ENCODE results near the gene RITA1.
A peak's percentile ranks its signal among the peaks of the same experiment; 100 is the strongest.
"Not testable (repeated sequence)": the region's sequence is repeated elsewhere in the genome, so short reads cannot be mapped to it uniquely, and the experiment has no call there.

RITA1 gene

DNA sequence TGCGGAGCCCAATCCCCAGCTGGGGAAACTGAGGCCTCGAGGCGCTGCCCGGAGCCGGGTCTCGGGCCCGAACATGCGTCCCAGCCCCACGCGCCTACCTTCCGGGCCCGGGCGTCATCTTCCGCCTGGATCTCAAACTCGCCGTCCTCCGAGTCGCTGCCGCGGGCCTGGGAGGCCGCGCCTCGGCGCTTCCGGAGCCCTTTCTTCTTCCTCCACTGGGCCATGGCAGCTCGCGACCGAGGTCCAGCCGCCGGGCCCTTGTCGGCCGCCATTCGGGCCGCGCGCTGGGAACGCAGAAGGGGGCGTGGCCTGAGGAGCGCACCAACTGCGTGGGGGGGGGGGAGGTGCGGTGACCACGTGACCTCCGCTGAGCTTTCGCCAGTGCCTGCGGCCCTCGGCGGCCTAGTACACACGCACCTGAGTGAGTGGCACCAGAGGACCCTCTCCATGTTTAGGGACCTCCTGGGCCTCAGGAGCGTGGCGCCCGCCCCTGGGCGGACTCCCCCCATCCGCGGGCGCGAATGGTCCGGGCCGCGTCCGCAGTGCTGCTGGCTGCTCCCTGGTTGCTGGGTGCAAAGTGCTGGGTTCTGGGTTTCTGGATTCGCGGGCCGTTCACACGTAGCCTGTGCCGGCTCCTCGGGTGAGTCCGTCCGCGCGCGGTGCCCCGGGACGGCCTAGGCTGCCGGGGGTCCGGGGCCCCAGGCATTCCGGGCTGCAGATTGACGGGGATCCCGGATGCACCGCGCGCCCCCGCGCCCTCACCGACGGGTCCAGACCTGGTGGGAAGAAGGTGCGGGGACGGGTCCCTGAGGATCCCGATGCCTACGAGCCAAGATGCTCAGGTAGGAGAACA lies at the start of gene RITA1, which contains the start of gene DDX54:
Gene RITA1, plus strand, starts transcription at position 542 of the 853 bp plus-strand sequence. CDS start 1,026 bp downstream, outside the sequence.
Gene DDX54, minus strand, starts transcription at position 299 of the 853 bp plus-strand sequence. Its CDS starts 27 bp downstream, at position 272.
- peak; percentile 57 to 58 for ATAC-seq

DNA sequence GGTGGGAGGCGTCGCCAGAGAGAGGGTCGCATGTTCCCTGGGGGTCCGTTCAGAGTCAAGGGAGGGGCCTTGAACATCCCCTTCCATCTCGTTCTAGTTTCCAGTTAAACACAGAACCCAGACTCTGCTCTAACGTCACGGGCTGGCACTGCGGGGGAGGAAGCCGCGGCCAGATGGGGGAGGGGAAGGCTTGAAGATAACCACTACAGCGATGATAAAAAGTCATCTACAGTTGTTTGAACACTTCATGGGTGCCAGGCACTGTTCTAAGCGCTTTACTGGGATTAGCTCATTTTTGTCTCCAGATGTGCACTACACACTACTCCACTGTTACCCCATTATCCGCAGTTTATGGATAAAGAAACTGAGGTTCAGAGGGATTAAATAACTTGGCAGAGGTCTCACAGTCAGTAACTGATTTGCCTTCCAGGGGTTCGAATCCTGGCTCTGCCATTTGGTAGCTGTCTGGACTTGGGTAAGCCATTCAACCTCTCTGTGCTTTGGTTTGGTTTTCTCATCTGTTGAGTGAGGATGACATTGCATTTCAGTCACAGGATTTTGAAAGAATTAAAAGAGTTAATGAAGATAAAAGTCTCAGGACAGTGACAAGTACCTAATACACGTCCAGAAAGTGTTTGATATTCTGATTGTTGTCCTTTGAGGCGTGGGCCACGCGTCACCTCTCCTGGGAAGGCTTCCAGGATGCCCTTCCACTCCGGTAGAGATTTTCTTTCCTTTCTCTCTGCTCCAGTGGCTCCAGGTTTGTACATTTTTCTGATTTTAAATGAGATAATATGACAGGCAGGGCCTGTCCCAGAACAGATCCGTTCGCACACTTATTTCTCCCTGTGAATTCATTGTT lies 49.2 kb upstream of the RITA1 start:
- ATAC-seq: peak; percentile 58 to 65

DNA sequence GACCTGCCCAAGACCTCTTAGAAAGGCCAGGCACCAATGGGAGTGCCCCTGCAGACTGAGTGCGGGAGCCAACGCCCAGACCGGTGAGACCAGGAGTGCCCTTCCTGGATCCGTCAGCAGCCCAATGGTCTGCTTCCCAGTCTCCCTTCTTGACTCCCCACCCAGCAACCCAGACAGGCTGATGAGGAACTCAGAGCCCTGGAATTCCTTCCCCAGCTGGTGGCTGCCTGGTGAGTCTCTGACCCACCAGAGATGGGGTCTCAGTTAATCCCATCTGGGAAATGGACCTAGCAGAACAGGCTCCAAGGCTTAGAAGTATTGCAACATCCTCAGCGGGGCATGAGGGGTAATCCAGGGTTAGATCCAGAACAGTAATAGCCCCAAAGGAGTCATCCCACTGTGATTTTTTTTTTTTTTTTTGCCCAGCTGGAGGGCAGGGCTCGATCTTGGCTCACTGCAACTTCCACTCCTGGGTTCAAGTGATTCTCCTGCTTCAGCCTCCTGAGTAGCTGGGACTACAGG lies 48.5 kb upstream of the RITA1 start:
- no peak for ATAC-seq

- ATAC-seq: no peak
These were observed 47.4 kb upstream of the RITA1 start for GRCh38 chr12:113137861-113138783.

- no peak for ATAC-seq
These were observed 46.7 kb upstream of the RITA1 start for GRCh38 chr12:113138826-113139225.

DNA sequence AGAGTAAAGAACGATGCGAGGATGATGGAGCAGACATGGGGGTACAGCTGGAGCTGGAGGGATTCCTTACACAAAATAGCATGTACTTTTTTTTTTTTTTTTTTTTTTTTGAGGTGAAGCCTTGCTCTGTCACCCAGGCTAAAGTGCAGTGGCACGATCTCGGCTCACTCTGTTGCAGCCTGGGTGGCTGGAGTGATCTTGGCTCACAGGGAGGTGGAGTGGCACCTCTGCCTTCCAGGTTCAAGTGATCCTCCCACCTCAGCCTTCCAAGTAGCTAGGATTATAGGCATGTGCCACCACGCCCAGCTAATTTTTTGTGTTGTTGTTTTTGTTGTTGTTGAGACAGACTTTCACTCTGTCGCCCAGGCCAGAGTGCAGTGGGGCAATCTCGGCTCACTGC lies 44.8 kb upstream of the RITA1 start:
- no peak for ATAC-seq

DNA sequence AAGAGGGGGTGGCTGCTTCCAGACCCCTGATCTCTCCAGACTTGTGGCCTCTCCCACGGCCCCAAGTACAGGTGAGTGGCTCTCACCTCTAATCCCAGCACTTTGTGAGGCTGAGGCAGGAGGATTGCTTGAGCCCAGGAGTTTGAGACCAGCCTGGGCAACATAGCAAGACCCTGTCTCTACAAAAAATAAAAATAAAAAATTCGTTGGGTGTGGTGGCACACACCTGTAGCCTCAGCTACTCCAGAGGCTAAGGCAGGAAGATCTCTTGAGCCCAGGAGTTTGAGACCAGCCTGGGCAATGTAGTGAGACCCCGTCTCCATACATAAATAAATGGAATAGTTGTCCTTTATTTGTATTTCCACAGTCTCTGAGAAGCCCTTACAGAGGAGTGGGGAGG lies 43.8 kb upstream of the RITA1 start:
- ATAC-seq: not testable (repeated sequence)

DNA sequence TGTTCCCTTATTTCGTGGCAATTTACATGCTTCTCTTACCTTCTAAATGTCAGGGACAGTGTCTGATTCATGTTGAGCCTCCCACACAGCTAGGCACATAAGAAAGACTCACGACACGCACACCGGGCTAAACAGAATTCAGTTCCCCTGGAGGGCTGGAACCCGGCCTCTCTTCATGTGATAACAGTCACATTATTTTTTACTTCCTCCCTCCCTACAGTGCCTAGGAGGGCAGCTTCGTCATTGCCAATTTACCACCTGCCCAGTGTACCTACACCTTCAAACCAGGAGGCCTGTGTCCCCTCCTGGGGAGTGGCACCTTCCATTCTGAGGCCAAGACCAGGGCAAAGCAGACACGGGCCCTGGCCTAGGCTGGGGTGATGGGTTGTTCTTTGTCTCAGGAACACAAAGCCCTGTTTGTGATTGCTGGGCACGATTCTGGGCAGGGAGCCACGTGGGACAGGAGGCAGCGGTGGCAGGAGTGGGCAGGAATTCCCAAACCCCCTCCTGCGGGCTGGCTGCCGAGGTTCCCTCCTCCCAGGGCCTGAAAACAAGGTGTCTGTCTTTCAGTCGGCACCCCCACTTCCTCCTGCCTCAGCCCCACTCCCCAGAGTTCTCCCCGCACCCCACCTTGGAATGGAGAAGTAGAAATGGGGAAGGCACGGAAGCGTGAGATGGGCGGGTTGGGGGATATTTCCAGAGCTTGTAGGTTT lies 43.2 kb upstream of the RITA1 start:
- peak; percentile 89 to 92 for ATAC-seq

DNA sequence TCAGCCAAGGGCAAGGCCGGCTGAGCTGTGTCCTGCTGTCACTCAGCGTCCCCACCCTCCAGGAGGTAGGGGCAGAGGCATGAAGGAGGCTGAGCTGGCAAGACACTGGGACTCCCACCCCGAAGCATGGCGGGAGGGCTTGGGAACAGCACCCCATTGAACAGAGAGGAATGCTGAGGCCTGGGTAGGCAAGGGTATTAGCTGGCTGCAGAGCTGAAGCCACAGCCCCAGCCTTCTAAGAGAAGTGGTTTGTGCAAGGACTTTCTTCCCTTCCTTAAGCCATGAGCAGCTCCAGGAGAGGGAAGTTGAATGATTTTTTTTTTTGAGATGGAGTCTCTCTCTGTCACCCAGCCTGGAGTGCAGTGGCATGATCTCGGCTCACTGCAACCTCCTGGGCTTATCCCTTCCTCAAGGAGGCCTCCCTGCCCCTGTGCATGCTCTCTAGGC lies 42.6 kb upstream of the RITA1 start:
- ATAC-seq: no peak

- ATAC-seq: no peak
These were observed 41.6 kb upstream of the RITA1 start for GRCh38 chr12:113143959-113144358.

DNA sequence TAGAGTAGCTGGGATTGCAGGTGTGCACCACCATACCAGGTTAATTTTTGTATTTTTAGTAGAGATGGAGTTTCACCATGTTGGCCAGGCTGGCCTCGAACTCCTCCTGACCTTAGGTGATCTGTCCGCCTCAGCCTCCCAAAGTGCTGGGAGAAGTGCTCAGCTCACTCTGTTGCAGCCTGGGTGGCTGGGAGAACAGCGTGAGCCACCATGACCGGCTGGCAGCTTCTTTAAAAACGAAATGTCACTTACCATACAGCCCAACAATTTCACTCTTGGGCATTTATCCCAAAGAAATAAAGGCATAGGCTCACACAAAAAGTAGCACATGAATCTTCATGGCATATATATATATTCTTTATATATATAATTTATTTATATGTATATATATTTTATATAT lies 40.7 kb upstream of the RITA1 start:
- ATAC-seq: no peak

DNA sequence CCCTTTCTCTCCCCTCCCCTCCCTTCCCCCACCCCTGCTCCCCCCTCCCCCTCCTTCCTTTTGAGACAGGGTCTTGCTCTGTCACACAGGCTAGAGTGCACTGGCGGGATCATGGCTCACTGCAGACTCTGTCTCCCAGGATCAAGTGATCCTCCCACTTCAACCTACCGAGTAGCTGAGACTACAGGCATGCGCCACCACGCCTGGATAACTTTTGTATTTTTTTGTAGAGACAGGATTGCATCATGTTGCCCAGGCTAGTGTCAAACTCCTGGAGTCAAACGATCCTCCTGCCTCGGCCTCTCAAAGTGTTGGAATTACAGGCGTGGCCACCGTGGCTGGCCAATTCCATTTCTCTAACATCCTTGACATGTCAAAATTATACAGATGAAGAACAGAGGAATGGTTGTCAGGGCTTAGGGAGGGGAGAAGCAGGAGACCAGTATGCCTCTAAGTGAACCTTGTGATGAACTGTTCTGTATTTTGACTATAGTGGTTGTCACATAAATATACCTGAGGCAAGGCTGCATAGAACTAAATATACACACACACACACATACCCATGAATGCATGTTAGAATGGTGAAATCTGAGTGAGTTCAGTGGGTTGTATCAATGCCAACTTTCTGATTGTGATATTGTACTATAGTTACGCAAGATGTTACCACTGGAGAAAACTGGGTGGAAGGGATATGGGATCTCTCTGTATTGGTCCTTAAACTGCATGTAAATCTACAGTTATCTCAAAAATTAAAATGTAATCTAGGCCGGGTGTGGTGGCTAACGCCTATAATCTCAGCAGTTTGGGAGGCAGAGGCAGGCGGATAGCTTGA lies 39.6 kb upstream of the RITA1 start:
- no peak for ATAC-seq

- ATAC-seq: no peak
These were observed 38.5 kb upstream of the RITA1 start for GRCh38 chr12:113146999-113147398.

DNA sequence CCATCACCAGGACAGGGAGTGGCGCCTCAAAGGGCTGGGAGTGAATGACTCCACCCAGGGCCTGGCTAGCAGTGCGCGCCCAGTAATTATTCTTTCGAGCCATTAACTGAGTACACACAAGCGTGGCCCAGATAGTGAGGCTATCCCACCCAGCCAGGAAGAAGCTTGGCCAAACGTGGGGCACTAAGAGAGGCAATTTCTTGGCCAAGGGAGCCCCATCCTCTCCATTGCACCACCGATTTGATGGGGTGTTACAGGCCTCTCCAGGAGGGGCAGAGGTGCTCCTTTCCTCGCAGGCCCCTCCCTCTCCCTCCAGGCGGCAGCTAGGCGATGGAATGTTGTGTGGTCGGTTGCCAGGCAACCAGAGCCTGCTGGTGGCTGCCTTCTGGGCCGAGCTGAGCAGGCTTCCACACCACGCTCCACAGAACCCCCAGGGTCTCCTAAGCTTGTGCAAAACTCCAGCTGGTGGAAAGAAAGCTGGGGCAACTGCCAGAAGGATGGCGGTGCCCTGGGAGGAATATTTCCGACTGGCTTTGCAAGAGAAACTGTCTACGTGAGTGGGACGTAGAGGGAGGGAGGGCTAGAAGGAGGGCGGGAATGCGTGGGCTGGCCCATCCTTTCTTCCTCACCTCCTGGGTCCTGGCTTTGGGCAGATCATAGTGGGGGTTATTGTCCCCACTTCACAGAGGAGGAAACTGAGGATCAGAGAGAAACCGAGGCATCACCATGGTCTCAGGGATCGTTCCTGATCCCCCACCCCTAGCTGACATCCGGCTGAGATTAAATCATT lies 36.0 kb upstream of the RITA1 start, which contains the start of gene CFAP73:
Gene CFAP73, plus strand, starts transcription at position 364 of the 790 bp plus-strand sequence. Its CDS starts 134 bp downstream, at position 498.
- no peak for ATAC-seq

DNA sequence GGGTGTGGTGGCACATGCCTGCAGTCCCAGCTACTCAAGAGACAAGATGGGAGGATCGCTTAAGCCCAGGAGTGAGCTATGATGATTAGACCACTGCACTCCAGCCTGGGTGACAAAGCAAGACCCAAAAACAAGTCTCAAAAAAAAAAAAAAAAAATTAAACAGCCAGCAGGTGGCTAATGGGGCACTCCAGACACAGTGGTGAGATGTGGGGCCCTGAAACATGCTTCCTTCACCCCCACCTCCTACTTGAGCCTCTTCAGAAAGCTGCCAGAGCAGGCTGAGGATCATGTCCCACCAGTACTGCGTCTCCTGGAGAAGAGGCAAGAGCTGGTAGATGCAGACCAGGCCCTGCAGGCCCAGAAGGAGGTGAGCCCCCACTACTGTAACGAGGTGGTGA lies 33.9 kb upstream of the RITA1 start:
- no peak for ATAC-seq

DNA sequence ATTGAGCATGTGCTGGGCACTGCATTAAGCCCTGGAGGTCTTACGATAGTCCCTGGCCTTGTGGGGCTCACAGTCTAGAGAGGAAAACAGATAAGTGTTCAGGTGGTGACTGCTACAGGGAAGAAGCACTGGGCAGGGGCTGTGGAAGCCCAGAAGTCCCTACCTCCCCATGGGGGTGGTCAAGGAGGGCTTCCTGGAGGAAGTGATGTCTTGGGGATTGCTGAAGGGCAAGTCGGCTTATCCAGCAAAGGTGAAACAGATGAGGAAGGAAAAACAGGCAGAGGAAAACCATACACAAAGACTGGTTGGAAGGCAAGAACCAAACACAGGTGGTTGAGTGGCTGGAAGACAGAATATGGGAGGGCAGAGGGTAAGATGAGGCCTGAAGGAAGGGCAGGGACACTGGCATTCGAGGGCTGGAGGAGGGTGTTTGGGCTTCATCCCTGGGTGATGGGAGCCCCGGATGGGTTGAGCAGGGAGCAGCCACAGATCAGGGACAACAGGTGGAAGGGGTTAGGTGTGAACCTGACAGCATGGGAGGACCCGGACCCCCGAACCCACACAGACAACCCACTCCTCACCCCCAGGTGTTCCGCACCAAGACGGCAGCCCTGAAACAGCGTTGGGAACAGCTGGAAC lies 33.2 kb upstream of the RITA1 start:
- ATAC-seq: no peak

- peak; percentile 68 to 76 for ATAC-seq
These were observed 32.4 kb upstream of the RITA1 start for GRCh38 chr12:113152835-113153814.

Data from activated CD4-positive, CD25-positive, alpha-beta regulatory T cell treated with anti-CD3 and anti-CD28 coated beads, Interleukin-2, amount 50 U/mL, for 24 hours (primary cell).